HepG2 (cell line): Measurements from ENCODE around the gene ALDH2. TPM values are rescaled to one million over a fixed set of nuclear protein-coding genes. Genes with fewer than 3 reads are reported as not detected.

Source experiments
- ARID4A ChIP-seq: sonication (generic); formaldehyde crosslinking; IDR thresholded peaks from 2 replicates; pipeline ENCODE4 v1.5.0; 2020; ENCODE audit warnings: mild to moderate bottlenecking, missing genetic modification reagents, borderline replicate concordance
- CEBPB ChIP-seq: IDR thresholded peaks from 2 replicates; pipeline ENCODE4 v1.6.1; 2011; ENCODE audit warnings: low read depth, low read length, improper control_type of control experiment, borderline replicate concordance
- ELF1 ChIP-seq: sonication (generic); formaldehyde crosslinking; IDR thresholded peaks from 2 replicates; pipeline ENCODE4 v1.4.0; 2020; ENCODE audit warnings: missing genetic modification reagents
- HNRNPUL1 ChIP-seq: fragments of 200-400 bp; formaldehyde crosslinking; IDR thresholded peaks from 2 replicates; pipeline ENCODE4 v1.6.1; 2017; ENCODE audit warnings: low read depth, mild to moderate bottlenecking, low read length, moderate library complexity
- HOXA9 ChIP-seq: sonication (generic); formaldehyde crosslinking; IDR thresholded peaks from 2 replicates; pipeline ENCODE4 v1.8.1; 2022; ENCODE audit warnings: missing genetic modification reagents, mild to moderate bottlenecking, moderate library complexity, borderline replicate concordance
- HOXD1 ChIP-seq: sonication (generic); formaldehyde crosslinking; IDR thresholded peaks from 2 replicates; pipeline ENCODE4 v1.5.0; 2020; ENCODE audit warnings: missing genetic modification reagents
- MATR3 ChIP-seq: sonication (generic); formaldehyde crosslinking; IDR thresholded peaks from 2 replicates; pipeline ENCODE4 v1.4.0; 2020; ENCODE audit warnings: missing genetic modification reagents
- NR2F6 ChIP-seq, 2 experiments: IDR thresholded peaks; 2 replicates each; pipeline ENCODE4 v1.6.1; 2016; ENCODE audit warnings: antibody characterized with exemption in 1 of 2, mild to moderate bottlenecking in 1 of 2
- SALL2 ChIP-seq: sonication (generic); formaldehyde crosslinking; IDR thresholded peaks from 2 replicates; pipeline ENCODE4 v1.8.1; 2023; ENCODE audit warnings: mild to moderate bottlenecking, missing genetic modification reagents, inconsistent platforms
- SIX1 ChIP-seq: sonication (generic); formaldehyde crosslinking; IDR thresholded peaks from 2 replicates; pipeline ENCODE4 v1.4.0; 2020; ENCODE audit warnings: missing genetic modification reagents, borderline replicate concordance
- STAT5B ChIP-seq: sonication (generic); formaldehyde crosslinking; IDR thresholded peaks from 2 replicates; pipeline ENCODE4 v1.4.0; 2020; ENCODE audit warnings: missing genetic modification reagents
- USF2 ChIP-seq, 2 experiments: sonication (generic) in 1 of 2; formaldehyde crosslinking in 1 of 2; IDR thresholded peaks; 2 replicates each; pipeline versions ENCODE4 v1.5.1 to v1.6.1; 2011 to 2020; ENCODE audit warnings: borderline replicate concordance in 1 of 2, low read depth in 1 of 2, low read length in 1 of 2, mild to moderate bottlenecking in 1 of 2, missing genetic modification reagents in 1 of 2, moderate library complexity in 1 of 2
- ZNF546 ChIP-seq: sonication (generic); formaldehyde crosslinking; conservative IDR thresholded peaks from 2 replicates; pipeline ENCODE4 v1.8.1; 2023; ENCODE audit warnings: mild to moderate bottlenecking, missing genetic modification reagents
- ZNF646 ChIP-seq: sonication (generic); formaldehyde crosslinking; IDR thresholded peaks from 2 replicates; pipeline ENCODE4 v1.9.0; 2021; ENCODE audit warnings: mild to moderate bottlenecking, missing genetic modification reagents
- ZNF790 ChIP-seq: sonication (generic); formaldehyde crosslinking; IDR thresholded peaks from 2 replicates; pipeline ENCODE4 v1.8.0; 2022; ENCODE audit warnings: missing genetic modification reagents, mild to moderate bottlenecking, borderline replicate concordance
- polyA plus RNA-seq, 8 experiments: library from polyadenylated mRNA; depleted of rRNA in 3 of 8; stranded (reverse) in 7 of 8; unstranded in 1 of 8; fragments of >200 nt; fragmentation: Illumina TruSeq in 4 of 8; extraction: Trizol in 4 of 8; gene quantifications; 2 replicates each; pipeline versions ENCODE4 v1.2.1 to v1.2.3, GENCODE V29; 2011 to 2016; ENCODE audit warnings: low read depth in 4 of 8, missing spikeins in 1 of 8, mixed read lengths in 1 of 8; ENCODE audit not compliant: insufficient read depth in 1 of 8
- total RNA-seq, 5 experiments: library from RNA; depleted of rRNA; stranded (reverse); fragments of >200 nt; fragmentation: Illumina TruSeq; extraction: Trizol; gene quantifications; 2 replicates each; pipeline ENCODE4 v1.2.3, GENCODE V29; 2016; ENCODE audit warnings: low read depth in 1 of 5

The ALDH2 gene
- total and polyA plus RNA-seq, 2 of the 13 experiments (the other 11 are each of a cell fraction or from before 2014, with no cell fraction given) = 78.8 to 103 TPM

GRCh38 chr12:111841750-111842555 is 75.2 kb downstream of the ALDH2 start, which contains the start of gene MAPKAPK5 (continued):
- peak; percentile 88 for TF ChIP-seq ARID4A (CRISPR knock-in tag)
- TF ChIP-seq CEBPB = no peak
- TF ChIP-seq SIX1 (CRISPR knock-in tag) = no peak
- TF ChIP-seq STAT5B (CRISPR knock-in tag) = no peak
- no peak for TF ChIP-seq ZNF646 (CRISPR knock-in tag)
- TF ChIP-seq HOXA9 (CRISPR knock-in tag) = no peak
- TF ChIP-seq NR2F6 (IDR thresholded peaks at IDR 0.05) = no peak
- peak; percentile 39; the same call in 1 of the 2 replicates for TF ChIP-seq NR2F6 (CRISPR knock-in tag; IDR thresholded peaks at IDR 0.05)
- TF ChIP-seq SALL2 = peak; percentile 93
- TF ChIP-seq HNRNPUL1 = no peak
- peak; percentile 51; the same call in 1 of the 2 replicates for TF ChIP-seq ZNF790 (CRISPR knock-in tag)
- no peak for TF ChIP-seq USF2 (IDR thresholded peaks at IDR 0.05; ENCODE audit: low read depth, low read length)
- TF ChIP-seq USF2 (CRISPR knock-in tag; IDR thresholded peaks at IDR 0.05; ENCODE audit: borderline replicate concordance) = no peak
- no peak for TF ChIP-seq MATR3 (CRISPR knock-in tag)
- TF ChIP-seq ZNF546 (CRISPR knock-in tag) = 0 out of 2 replicates have a peak, but pooled peaks have one; percentile 56
- TF ChIP-seq HOXD1 = no peak
- peak; percentile 79 for TF ChIP-seq ELF1 (CRISPR knock-in tag)
